HEK293T (cell line): ENCODE results near the gene FHIT.

Source experiments
- CTCF ChIA-PET: fragments of 350-600 bp; formaldehyde crosslinking; extraction: SDS; loops from one replicate; lab custom pipeline; 2021; ENCODE audit warnings: antibody characterized with exemption, inconsistent platforms; lab: Yijun Ruan, JAX
- POLR2A ChIA-PET: fragments of 350-600 bp; formaldehyde crosslinking; extraction: SDS; loops from one replicate; lab custom pipeline; 2020; ENCODE audit warnings: antibody characterized with exemption, inconsistent platforms; lab: Yijun Ruan, JAX
- DNase-seq: peaks from one replicate; pipeline ENCODE4 v3.0.0; 2012; ENCODE audit warnings: mixed read lengths; ENCODE audit errors: extremely low spot score
- ARNT ChIP-seq: fragments of 450-650 bp; IDR thresholded peaks from 2 replicates; pipeline ENCODE4 v1.6.1; 2017; ENCODE audit warnings: mild to moderate bottlenecking
- BHLHE40 ChIP-seq: fragments of 450-650 bp; IDR thresholded peaks from 2 replicates; pipeline ENCODE4 v1.6.1; 2016; ENCODE audit warnings: mild to moderate bottlenecking, moderate library complexity, borderline replicate concordance
- CTBP1 ChIP-seq: fragments of 450-650 bp; IDR thresholded peaks from 2 replicates; pipeline ENCODE4 v1.6.1; 2016; ENCODE audit warnings: borderline replicate concordance
- ELF4 ChIP-seq: fragments of 450-650 bp; IDR thresholded peaks from 2 replicates; pipeline ENCODE4 v1.6.1; 2017; ENCODE audit warnings: antibody characterized with exemption
- FOXA1 ChIP-seq: fragments of 450-650 bp; IDR thresholded peaks from 2 replicates; pipeline ENCODE4 v1.6.1; 2016; ENCODE audit warnings: mild to moderate bottlenecking
- FOXK2 ChIP-seq: fragments of 450-650 bp; IDR thresholded peaks from 2 replicates; pipeline ENCODE4 v1.6.1; 2016; ENCODE audit warnings: mild to moderate bottlenecking
- FOXM1 ChIP-seq: fragments of 450-650 bp; IDR thresholded peaks from 2 replicates; pipeline ENCODE4 v1.6.1; 2017; ENCODE audit warnings: mild to moderate bottlenecking, borderline replicate concordance
- HDGF ChIP-seq: fragments of 450-650 bp; IDR thresholded peaks from 2 replicates; pipeline ENCODE4 v1.6.1; 2017; ENCODE audit warnings: antibody characterized with exemption, borderline replicate concordance
- L3MBTL2 ChIP-seq: fragments of 450-650 bp; conservative IDR thresholded peaks from 2 replicates; pipeline ENCODE4 v1.6.1; 2016; ENCODE audit warnings: mild to moderate bottlenecking
- LEF1 ChIP-seq: fragments of 450-650 bp; IDR thresholded peaks from 2 replicates; pipeline ENCODE4 v1.6.1; 2017; ENCODE audit warnings: mild to moderate bottlenecking, borderline replicate concordance
- NFRKB ChIP-seq: fragments of 450-650 bp; IDR thresholded peaks from 2 replicates; pipeline ENCODE4 v1.6.1; 2016; ENCODE audit warnings: mild to moderate bottlenecking, moderate library complexity
- PKNOX1 ChIP-seq: fragments of 450-650 bp; IDR thresholded peaks from 2 replicates; pipeline ENCODE4 v1.6.1; 2016
- SP1 ChIP-seq: fragments of 450-650 bp; IDR thresholded peaks from 2 replicates; pipeline ENCODE4 v1.6.1; 2017
- SUZ12 ChIP-seq: fragments of 450-650 bp; IDR thresholded peaks from 2 replicates; pipeline ENCODE4 v1.6.1; 2016; ENCODE audit warnings: mild to moderate bottlenecking
- TARDBP ChIP-seq: fragments of 450-650 bp; IDR thresholded peaks from 2 replicates; pipeline ENCODE4 v1.6.1; 2016
- ZNF384 ChIP-seq: fragments of 450-650 bp; IDR thresholded peaks from 2 replicates; pipeline ENCODE4 v1.6.1; 2016

FHIT gene

DNA sequence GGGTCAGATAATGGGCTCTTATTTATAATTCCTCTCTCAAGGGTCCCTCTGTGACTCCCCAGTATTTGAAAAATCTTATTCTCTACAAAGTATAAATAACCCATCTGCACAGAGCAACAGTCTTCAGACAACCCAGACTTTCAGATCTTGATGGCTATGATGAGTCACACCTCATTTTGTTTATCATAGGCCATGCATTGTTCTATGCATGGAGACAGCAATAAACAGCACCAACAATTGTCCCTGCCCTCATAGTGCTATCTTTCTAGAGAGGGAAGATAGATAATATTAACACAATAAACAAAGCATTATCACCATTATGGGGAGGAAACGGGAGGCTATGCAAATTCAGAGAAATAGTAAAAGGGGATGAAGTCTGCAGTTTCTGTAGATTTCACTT is 13.4 kb downstream of the FHIT start:
- CTCF ChIA-PET, result interaction anchor here (0.6 kb wide), 1 partner anchor 17 kb away, joined by 3 read pairs; no protein-coding TSS in a partner anchor
- no peak for DNase-seq
- TF ChIP-seq ZNF384, result no peak
- TF ChIP-seq LEF1, result no peak
- TF ChIP-seq ELF4, result no peak
- no peak for TF ChIP-seq PKNOX1
- TF ChIP-seq TARDBP, result no peak
- no peak for TF ChIP-seq FOXK2
- TF ChIP-seq BHLHE40, result no peak
- TF ChIP-seq CTBP1, result no peak

DNA sequence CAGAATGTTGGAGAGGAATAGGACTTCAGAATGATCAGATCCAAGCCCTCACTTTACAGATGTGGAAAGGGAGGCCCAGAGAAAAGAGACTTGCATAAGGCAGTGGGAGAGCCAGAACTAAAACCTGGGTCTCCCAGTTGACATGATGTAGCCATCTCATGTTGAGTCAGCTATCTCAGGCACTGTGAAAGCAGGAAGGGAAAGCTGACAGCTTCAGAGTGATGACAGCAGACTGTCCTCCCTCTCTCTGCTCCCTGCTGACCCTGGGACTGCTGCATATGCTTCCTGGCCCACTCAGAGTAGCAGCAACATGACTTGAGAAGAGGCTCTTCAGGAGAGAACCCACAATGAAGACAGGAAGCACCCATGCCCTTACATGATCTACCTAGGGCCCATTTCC is 14.7 kb downstream of the FHIT start:
- no peak for DNase-seq
- POLR2A ChIA-PET, result no interaction called here
- CTCF ChIA-PET, result interaction anchor here (0.5 to 0.6 kb wide), 2 partner anchors 36 to 100 kb away, joined by 3 to 4 read pairs; no protein-coding TSS in a partner anchor
- TF ChIP-seq SUZ12, result no peak
- TF ChIP-seq FOXK2, result no peak
- no peak for TF ChIP-seq NFRKB
- TF ChIP-seq PKNOX1, result no peak
- no peak for TF ChIP-seq FOXM1
- TF ChIP-seq LEF1, result no peak
- no peak for TF ChIP-seq FOXA1
- TF ChIP-seq SP1, result no peak
- no peak for TF ChIP-seq CTBP1
- no peak for TF ChIP-seq TARDBP
- TF ChIP-seq L3MBTL2, result no peak
- no peak for TF ChIP-seq HDGF
- TF ChIP-seq ELF4, result no peak

More for the DNA sequence above, 13.4 kb downstream of the FHIT start:
- POLR2A ChIA-PET, result no interaction called here

GRCh38 chr3:61233746-61234145 is 17.5 kb downstream of the FHIT start:
- DNase-seq, result no peak
- ChIA-PET POLR2A (no interaction called here), CTCF (interaction anchor here (0.7 kb wide), 1 partner anchor 34 kb away, joined by 3 read pairs; no protein-coding TSS in a partner anchor)
- TF ChIP-seq CTBP1 (no peak), HDGF (no peak), SUZ12 (no peak), FOXK2 (no peak), ELF4 (no peak), LEF1 (no peak), ZNF384 (no peak), L3MBTL2 (no peak), ARNT (no peak)

GRCh38 chr3:61231693-61232092 is 19.6 kb downstream of the FHIT start:
- TF ChIP-seq FOXK2 (no peak), LEF1 (no peak), FOXM1 (no peak), HDGF (no peak), PKNOX1 (no peak), L3MBTL2 (no peak), ARNT (no peak), ZNF384 (no peak), BHLHE40 (no peak), TARDBP (no peak), SP1 (no peak), SUZ12 (no peak), NFRKB (no peak), ELF4 (no peak), CTBP1 (no peak), FOXA1 (no peak)
- POLR2A ChIA-PET, result no interaction called here
- DNase-seq, result no peak

DNA sequence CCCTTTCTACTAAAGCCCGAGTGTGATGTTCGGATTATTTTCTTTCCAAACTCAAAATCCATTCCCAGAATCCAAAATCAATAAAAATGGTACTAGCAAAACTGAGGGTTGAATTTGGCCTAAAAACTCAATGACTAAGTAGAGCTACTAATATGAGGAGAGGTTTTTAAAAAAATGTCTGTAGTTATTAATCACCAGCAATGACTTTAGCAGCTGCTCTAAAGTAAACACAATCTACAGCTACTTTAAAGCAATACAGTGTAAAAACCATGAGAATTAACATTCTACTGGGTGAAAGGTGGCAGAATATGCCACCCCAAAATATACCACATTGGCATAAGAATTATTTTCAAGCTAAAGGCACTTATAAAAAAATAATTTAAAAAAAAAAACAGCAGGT is 23.5 kb downstream of the FHIT start:
- ChIA-PET CTCF (no interaction called here), POLR2A (no interaction called here)
- no peak for TF ChIP-seq CTBP1
- DNase-seq, result no peak

More at GRCh38 chr3:61231693-61232092, 19.6 kb downstream of the FHIT start:
- CTCF ChIA-PET, result no interaction called here

GRCh38 chr3:61226166-61226686 is 25.0 kb downstream of the FHIT start:
- CTCF ChIA-PET, result no interaction called here
- no peak for DNase-seq
- TF ChIP-seq PKNOX1 (no peak), ELF4 (no peak), FOXM1 (no peak), CTBP1 (no peak), SP1 (no peak)
- POLR2A ChIA-PET, result no interaction called here
